Ovary (tissue), 3 donors: ENCODE measurements around the gene MSTO1.

Source experiments
- EP300 ChIP-seq: sonication (generic); formaldehyde crosslinking; IDR thresholded peaks from one replicate; pipeline ENCODE4 v1.6.1; 2017; ENCODE audit warnings: antibody characterized with exemption
- POLR2A ChIP-seq: fragments of 450-650 bp; IDR thresholded peaks from one replicate; pipeline ENCODE4 v1.6.1; 2017; ENCODE audit warnings: antibody characterized with exemption, mild to moderate bottlenecking, moderate library complexity
- TF ChIP-seq, protein P1 (sequence below), 3 donors: fragments of 450-650 bp in 2 of 3; fragments of 200-600 bp in 1 of 3; IDR thresholded peaks; one replicate each; pipeline versions ENCODE4 v1.5.1 to v1.8.0; 2016 to 2022; ENCODE audit warnings: antibody characterized with exemption in 3 of 3, mild to moderate bottlenecking in 1 of 3
- donor health status: DM: no; HTN: no; CAD: no.

- TF ChIP-seq, protein P1, sequence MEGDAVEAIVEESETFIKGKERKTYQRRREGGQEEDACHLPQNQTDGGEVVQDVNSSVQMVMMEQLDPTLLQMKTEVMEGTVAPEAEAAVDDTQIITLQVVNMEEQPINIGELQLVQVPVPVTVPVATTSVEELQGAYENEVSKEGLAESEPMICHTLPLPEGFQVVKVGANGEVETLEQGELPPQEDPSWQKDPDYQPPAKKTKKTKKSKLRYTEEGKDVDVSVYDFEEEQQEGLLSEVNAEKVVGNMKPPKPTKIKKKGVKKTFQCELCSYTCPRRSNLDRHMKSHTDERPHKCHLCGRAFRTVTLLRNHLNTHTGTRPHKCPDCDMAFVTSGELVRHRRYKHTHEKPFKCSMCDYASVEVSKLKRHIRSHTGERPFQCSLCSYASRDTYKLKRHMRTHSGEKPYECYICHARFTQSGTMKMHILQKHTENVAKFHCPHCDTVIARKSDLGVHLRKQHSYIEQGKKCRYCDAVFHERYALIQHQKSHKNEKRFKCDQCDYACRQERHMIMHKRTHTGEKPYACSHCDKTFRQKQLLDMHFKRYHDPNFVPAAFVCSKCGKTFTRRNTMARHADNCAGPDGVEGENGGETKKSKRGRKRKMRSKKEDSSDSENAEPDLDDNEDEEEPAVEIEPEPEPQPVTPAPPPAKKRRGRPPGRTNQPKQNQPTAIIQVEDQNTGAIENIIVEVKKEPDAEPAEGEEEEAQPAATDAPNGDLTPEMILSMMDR (IDR thresholded peaks at IDR 0.05): no peak
- TF ChIP-seq EP300 (no peak), POLR2A (no peak)
These were observed 35.1 kb downstream of the MSTO1 start for GRCh38 chr1:155645034-155645598.
